HepG2 (cell line): ENCODE data around the gene S1PR5. TPM values are rescaled to one million over a fixed set of nuclear protein-coding genes. Genes with fewer than 3 reads are reported as not detected.
A peak's percentile ranks its signal among the peaks of the same experiment; 100 is the strongest.

Experiments used
- ATAC-seq: fragments of 200-7000 bp; cut with Tn5 transposase; 3 replicates; pipeline ENCODE4 v1.9.1; 2020; ENCODE audit warnings: mild to moderate bottlenecking, moderate library complexity
- BruUV-seq: library from RNA; stranded (reverse); fragments of 400-500 nt; replicated peaks from 2 replicates; lab custom pipeline; 2021; lab: Mats Ljungman, UMichigan
- CTCF ChIA-PET: fragments of 300-600 bp; formaldehyde crosslinking; extraction: SDS; loops from one replicate; lab custom pipeline; 2021; ENCODE audit warnings: low total read pairs, inconsistent platforms, low intra/inter-chr PET ratio; lab: Yijun Ruan, JAX
- POLR2A ChIA-PET: fragments of 350-600 bp; sonication (Branson Sonifier 250); formaldehyde crosslinking; loops from one replicate; lab custom pipeline; 2020; ENCODE audit warnings: antibody characterized with exemption, inconsistent platforms; lab: Yijun Ruan, JAX
- DNase-seq: peaks from one replicate; pipeline ENCODE4 v3.0.0-alpha.2; 2015; ENCODE audit warnings: low spot score
- FAIRE-seq: peaks from 3 replicates; lab custom pipeline; 2011; peaks lifted over from hg19 to GRCh38; lab: Jason Lieb, UNC
- H2AFZ ChIP-seq: one replicate; pipeline ENCODE4 v1.6.1; 2011; ENCODE audit warnings: low read length, inconsistent platforms
- H3K27ac ChIP-seq: fragments of 300-600 bp; 3 replicates; pipeline ENCODE4 v1.8.0; 2011; ENCODE audit warnings: mixed run types, mild to moderate bottlenecking, mixed read lengths, low read length, inconsistent platforms; ENCODE audit not compliant: insufficient read depth; ENCODE audit errors: extremely low read length
- H3K27me3 ChIP-seq, 2 experiments: fragments of 200-600 bp in 1 of 2; 2 replicates in 1 of 2; 3 replicates in 1 of 2; pipeline versions ENCODE4 v1.6.0 to v1.8.0; 2011; ENCODE audit warnings: low read length in 2 of 2, mild to moderate bottlenecking in 2 of 2, moderate library complexity in 2 of 2, inconsistent platforms in 1 of 2; ENCODE audit not compliant: insufficient read depth in 2 of 2, control insufficient read depth in 1 of 2
- H3K36me3 ChIP-seq, 2 experiments: fragments of 200-600 bp in 1 of 2; replicated peaks in 1 of 2; 2 replicates in 1 of 2; 3 replicates in 1 of 2; pipeline versions ENCODE4 v1.5.1 to v1.8.0; 2011; ENCODE audit warnings: low read length in 2 of 2, inconsistent platforms in 1 of 2; ENCODE audit not compliant: insufficient read depth in 2 of 2, control insufficient read depth in 1 of 2
- H3K4me1 ChIP-seq: 2 replicates; pipeline ENCODE4 v1.5.1; 2012; ENCODE audit warnings: low read length, inconsistent platforms; ENCODE audit not compliant: insufficient read depth
- H3K4me2 ChIP-seq: 2 replicates; pipeline ENCODE4 v1.6.0; 2011; ENCODE audit warnings: low read depth, low read length, inconsistent platforms
- H3K4me3 ChIP-seq, 3 experiments: fragments of 200-600 bp in 1 of 3; sonication (generic), shearing (Covaris generic) in 1 of 3; replicated peaks in 1 of 3; 2 replicates each; pipeline ENCODE4 v1.5.1; 2011 to 2016; ENCODE audit warnings: low read length in 3 of 3, inconsistent platforms in 2 of 3, low read depth in 2 of 3, mild to moderate bottlenecking in 2 of 3, control low read depth in 1 of 3, mixed read lengths in 1 of 3; ENCODE audit not compliant: insufficient read depth in 1 of 3
- H3K79me2 ChIP-seq: one replicate; pipeline ENCODE4 v1.6.1; 2011; ENCODE audit warnings: low read length, inconsistent platforms; ENCODE audit not compliant: insufficient read depth
- H3K9ac ChIP-seq: 2 replicates; pipeline ENCODE4 v1.6.0; 2011; ENCODE audit warnings: mild to moderate bottlenecking, low read depth, low read length, inconsistent platforms; ENCODE audit not compliant: insufficient read depth
- H3K9me3 ChIP-seq: 2 replicates; pipeline ENCODE4 v1.5.1; 2012; ENCODE audit warnings: mild to moderate bottlenecking, low read length
- H4K20me1 ChIP-seq: 2 replicates; pipeline ENCODE4 v1.6.0; 2011; ENCODE audit warnings: inconsistent platforms, mild to moderate bottlenecking, low read length, moderate library complexity; ENCODE audit not compliant: insufficient read depth
- AGO2 ChIP-seq: fragments of 200-400 bp; formaldehyde crosslinking; optimal IDR thresholded peaks from 2 replicates; pipeline ENCODE3; 2017; ENCODE audit warnings: mild to moderate bottlenecking, low read depth, low read length, moderate library complexity
- CEBPZ ChIP-seq: IDR thresholded peaks from 2 replicates; pipeline ENCODE4 v1.6.1; 2012; ENCODE audit warnings: low read length, improper control_type of control experiment
- ERF ChIP-seq: IDR thresholded peaks from 2 replicates; pipeline ENCODE4 v1.6.1; 2018; ENCODE audit warnings: missing biosample characterization, missing genetic modification reagents
- NFE2L2 ChIP-seq: fragments of 150-350 bp; IDR thresholded peaks from 2 replicates; pipeline ENCODE4 v1.6.1; 2014; ENCODE audit warnings: low read length
- RBFOX2 ChIP-seq: fragments of 200-400 bp; formaldehyde crosslinking; IDR thresholded peaks from 2 replicates; pipeline ENCODE4 v1.6.1; 2017; ENCODE audit warnings: low read depth, mild to moderate bottlenecking, low read length
- RNF219 ChIP-seq: sonication (generic); formaldehyde crosslinking; IDR thresholded peaks from 2 replicates; pipeline ENCODE4 v1.5.0; 2020; ENCODE audit warnings: mild to moderate bottlenecking, missing genetic modification reagents
- ZNF484 ChIP-seq: sonication (generic); formaldehyde crosslinking; IDR thresholded peaks from 2 replicates; pipeline ENCODE4 v1.5.1; 2020; ENCODE audit warnings: mild to moderate bottlenecking, low read depth, missing genetic modification reagents, borderline replicate concordance
- ZNF501 ChIP-seq: sonication (generic); formaldehyde crosslinking; IDR thresholded peaks from 2 replicates; pipeline ENCODE4 v1.5.1; 2020; ENCODE audit warnings: mild to moderate bottlenecking, moderate library complexity, missing genetic modification reagents
- ZNF512 ChIP-seq: sonication (generic); formaldehyde crosslinking; IDR thresholded peaks from 2 replicates; pipeline ENCODE4 v1.4.0; 2020; ENCODE audit warnings: mild to moderate bottlenecking, missing genetic modification reagents
- ZNF746 ChIP-seq: sonication (generic); formaldehyde crosslinking; IDR thresholded peaks from 2 replicates; pipeline ENCODE4 v1.8.0; 2022; ENCODE audit warnings: mild to moderate bottlenecking, missing genetic modification reagents
- WGBS: methylation state at CpG from one replicate; pipeline ENCODE4 v1.1.6; 2017; ENCODE audit warnings: low lambda C conversion rate; 5-methylcytosine and 5-hydroxymethylcytosine counted together
- in situ Hi-C: cut with HindIII; loops from 2 replicates; pipeline ENCODE4 v1.10.0; 2017; ENCODE audit warnings: low pct_unique_long_range_greater_than_20kb; ENCODE audit not compliant: extremely low pct_ligation_motif_present
- intact Hi-C: fragments of 100-400 bp; cut with micrococcal nuclease; formaldehyde crosslinking; loops from one replicate; pipeline ENCODE4 v1.10.0; 2022; ENCODE audit not compliant: unreplicated experiment
- polyA plus RNA-seq, 8 experiments: library from polyadenylated mRNA; depleted of rRNA in 3 of 8; stranded (reverse) in 7 of 8; unstranded in 1 of 8; fragments of >200 nt; fragmentation: Illumina TruSeq in 4 of 8; extraction: Trizol in 4 of 8; gene quantifications; 2 replicates each; pipeline versions ENCODE4 v1.2.1 to v1.2.3, GENCODE V29; 2011 to 2016; ENCODE audit warnings: low read depth in 4 of 8, missing spikeins in 1 of 8, mixed read lengths in 1 of 8; ENCODE audit not compliant: insufficient read depth in 1 of 8
- total RNA-seq, 5 experiments: library from RNA; depleted of rRNA; stranded (reverse); fragments of >200 nt; fragmentation: Illumina TruSeq; extraction: Trizol; gene quantifications; 2 replicates each; pipeline ENCODE4 v1.2.3, GENCODE V29; 2016; ENCODE audit warnings: low read depth in 1 of 5

S1PR5 gene
- total and polyA plus RNA-seq, 2 of the 13 experiments (the other 11 are each of a cell fraction or from before 2014, with no cell fraction given) = 0.04 TPM; not detected in 1

- intact Hi-C loops = no loop called here
- ChIA-PET CTCF (no interaction called here), POLR2A (no interaction called here)
- Histone ChIP-seq H3K36me3 (peaks cover 17 to 64% of the 10 kb centered on the region in 2 experiments), H4K20me1 (no peaks in the 10 kb centered on the region), H3K9ac (no peak overlapping the region), H3K4me3 (no peak overlapping the region), H2AFZ (no peak overlapping the region), H3K27me3 (no peaks in the 10 kb centered on the region), H3K27ac (no peak overlapping the region), H3K4me1 (no peaks in the 10 kb centered on the region), H3K4me2 (no peak overlapping the region), H3K79me2 (no peaks in the 10 kb centered on the region), H3K9me3 (no peaks in the 10 kb centered on the region)
- FAIRE-seq (no peak), ATAC-seq (no peak), DNase-seq (no peak)
- in situ Hi-C loops = no loop called here
- WGBS = 96% methylated on average over 25 of the region's 33 CpGs
- peak; percentile 65 for TF ChIP-seq RBFOX2
- TF ChIP-seq AGO2 = peak; percentile 83
- TF ChIP-seq ZNF501 = no peak
- no TSS peak for BruUV-seq
Measured at GRCh38 chr19:10557603-10558197, 40.5 kb upstream of the S1PR5 start.

- no peak overlapping the region for H3K4me3 ChIP-seq
- ChIA-PET POLR2A (interaction anchor here (1.9 kb wide), 1 partner anchor 10 kb away, joined by 4 read pairs; the partner anchor contains the start of gene KRI1), CTCF (no interaction called here)
- H3K4me1 ChIP-seq = no peaks in the 10 kb centered on the region
- H3K79me2 ChIP-seq = no peaks in the 10 kb centered on the region
- no peak overlapping the region for H3K9ac ChIP-seq
- no peaks in the 10 kb centered on the region for H3K27me3 ChIP-seq
- no peak for FAIRE-seq
- intact Hi-C loops = no loop called here
- H4K20me1 ChIP-seq = no peaks in the 10 kb centered on the region
- BruUV-seq = no TSS peak
- peaks cover 22 to 74% of the 10 kb centered on the region in 2 experiments for H3K36me3 ChIP-seq
- 100% methylated on average over 7 of the region's 7 CpGs for WGBS
- H3K27ac ChIP-seq = no peak overlapping the region
- no peak overlapping the region for H3K4me2 ChIP-seq
- DNase-seq = no peak
- no peaks in the 10 kb centered on the region for H3K9me3 ChIP-seq
- no peak for ATAC-seq
- in situ Hi-C loops = no loop called here
- H2AFZ ChIP-seq = no peak overlapping the region
- no peak for TF ChIP-seq CEBPZ
- no peak for TF ChIP-seq RNF219 (CRISPR knock-in tag)
- TF ChIP-seq ZNF484 = no peak
- TF ChIP-seq ERF (CRISPR knock-in tag) = no peak
- no peak for TF ChIP-seq ZNF512
- no peak for TF ChIP-seq NFE2L2
- TF ChIP-seq ZNF746 (CRISPR knock-in tag) = no peak
Measured at GRCh38 chr19:10555610-10555973, 38.3 kb upstream of the S1PR5 start.
